NCI-H2196 (cell line): ENCODE results near the gene CAPN6.

Experiments used
- DNase-seq: peaks from one replicate; lab custom pipeline; 2025; ENCODE audit not compliant: unreplicated experiment; lab: John Stamatoyannopoulos, UW

Gene CAPN6

GRCh38 chrX:111270339-111270738, at the start of gene CAPN6:
Gene CAPN6 (minus strand): TSS chrX:111270483. CDS start chrX:111263936, 6,547 bp downstream.
- no peak for DNase-seq

- DNase-seq, result no peak
Measured at GRCh38 chrX:111319451-111319850, 49.2 kb upstream of the CAPN6 start.

- no peak for DNase-seq
Measured at GRCh38 chrX:111318901-111319300, 48.6 kb upstream of the CAPN6 start.

GRCh38 chrX:111309083-111309482, 38.8 kb upstream of the CAPN6 start:
- DNase-seq, result no peak

- no peak for DNase-seq
Measured at GRCh38 chrX:111308039-111308438, 37.8 kb upstream of the CAPN6 start.

GRCh38 chrX:111302284-111302683, 32.0 kb upstream of the CAPN6 start:
- DNase-seq, result no peak

GRCh38 chrX:111288841-111289240, 18.6 kb upstream of the CAPN6 start:
- no peak for DNase-seq

GRCh38 chrX:111284631-111285293, 14.5 kb upstream of the CAPN6 start:
- DNase-seq, result no peak

GRCh38 chrX:111283446-111283845, 13.2 kb upstream of the CAPN6 start:
- no peak for DNase-seq

- DNase-seq, result no peak
Measured at GRCh38 chrX:111282991-111283390, 12.7 kb upstream of the CAPN6 start.

GRCh38 chrX:111282139-111282538, 11.9 kb upstream of the CAPN6 start:
- DNase-seq, result no peak

- no peak for DNase-seq
Measured at GRCh38 chrX:111268506-111268905, 1.8 kb downstream of the CAPN6 start.

- DNase-seq, result no peak
Measured at GRCh38 chrX:111265486-111265885, 4.8 kb downstream of the CAPN6 start.

GRCh38 chrX:111264385-111264784, 5.9 kb downstream of the CAPN6 start:
- no peak for DNase-seq

GRCh38 chrX:111262086-111262485, 8.2 kb downstream of the CAPN6 start:
- DNase-seq, result no peak

- no peak for DNase-seq
Measured at GRCh38 chrX:111260451-111260850, 9.8 kb downstream of the CAPN6 start.

- no peak for DNase-seq
Measured at GRCh38 chrX:111259559-111259958, 10.7 kb downstream of the CAPN6 start.

GRCh38 chrX:111257733-111258132, 12.6 kb downstream of the CAPN6 start:
- no peak for DNase-seq

- DNase-seq, result no peak
Measured at GRCh38 chrX:111254896-111255693, 15.2 kb downstream of the CAPN6 start.

- no peak for DNase-seq
Measured at GRCh38 chrX:111244235-111244750, 26.0 kb downstream of the CAPN6 start.

- no peak for DNase-seq
Measured at GRCh38 chrX:111216293-111216801, 53.9 kb downstream of the CAPN6 start.

- no peak for DNase-seq
Measured at GRCh38 chrX:111207851-111208250, 62.4 kb downstream of the CAPN6 start.
